ENCODE data around the gene C20orf202.

Gene C20orf202

GRCh38 chr20:1189827-1190226, 13.4 kb upstream of the C20orf202 start:
- H3K27ac ChIP-seq (ENCODE audit: low read length) = no peak overlapping the region
- no peak overlapping the region for H2AFZ ChIP-seq (ENCODE audit: low read depth, low read length)
- no peak overlapping the region for H3K4me2 ChIP-seq (ENCODE audit: insufficient read depth, low read length)
- H3K4me3 ChIP-seq (ENCODE audit: low read depth in 1 of 2, low read length in 2 of 2) = no peak overlapping the region
- no peaks in the 10 kb centered on the region; the same call in 1 of the 2 replicates for H4K20me1 ChIP-seq (ENCODE audit: insufficient read depth, low read length)
- H3K4me1 ChIP-seq (ENCODE audit: insufficient read depth, low read length) = no peaks in the 10 kb centered on the region
- TF ChIP-seq CTCF (IDR thresholded peaks at IDR 0.05; ENCODE audit: borderline replicate concordance, extremely low read depth, low read length, poor library complexity, severe bottlenecking) (no peak), EZH2 (IDR thresholded peaks at IDR 0.05; ENCODE audit: borderline replicate concordance, low read depth, low read length, severe bottlenecking) (no peak)
- no peaks in the 10 kb centered on the region for H3K9me3 ChIP-seq (ENCODE audit: insufficient read depth, low read length, severe bottlenecking)
- DNase-seq (no peak), ATAC-seq (ENCODE audit: insufficient read depth, low read depth) (no peak)
- H3K79me2 ChIP-seq (ENCODE audit: insufficient read depth, low read length) = no peaks in the 10 kb centered on the region
- no peaks in the 10 kb centered on the region for H3K27me3 ChIP-seq (ENCODE audit: insufficient read depth, low read length, poor library complexity)
- no peak overlapping the region for H3K9ac ChIP-seq (ENCODE audit: low read depth, low read length)
- no peaks in the 10 kb centered on the region for H3K36me3 ChIP-seq (ENCODE audit: insufficient read depth, low read length)

GRCh38 chr20:1190847-1191246, 12.4 kb upstream of the C20orf202 start:
- H3K79me2 ChIP-seq (ENCODE audit: insufficient read depth, low read length) = no peaks in the 10 kb centered on the region
- TF ChIP-seq EZH2 (IDR thresholded peaks at IDR 0.05; ENCODE audit: borderline replicate concordance, low read depth, low read length, severe bottlenecking) (no peak), CTCF (IDR thresholded peaks at IDR 0.05; ENCODE audit: borderline replicate concordance, extremely low read depth, low read length, poor library complexity, severe bottlenecking) (no peak)
- H4K20me1 ChIP-seq (ENCODE audit: insufficient read depth, low read length) = peaks cover 2% of the 10 kb centered on the region; the same call in 1 of the 2 replicates
- H3K36me3 ChIP-seq (ENCODE audit: insufficient read depth, low read length) = no peaks in the 10 kb centered on the region
- H3K4me3 ChIP-seq (ENCODE audit: low read depth in 1 of 2, low read length in 2 of 2) = no peak overlapping the region
- ATAC-seq (ENCODE audit: insufficient read depth, low read depth) (no peak), DNase-seq (no peak)
- H3K27ac ChIP-seq (ENCODE audit: low read length) = no peak overlapping the region
- H3K9me3 ChIP-seq (ENCODE audit: insufficient read depth, low read length, severe bottlenecking) = no peaks in the 10 kb centered on the region
- H2AFZ ChIP-seq (ENCODE audit: low read depth, low read length) = no peak overlapping the region
- no peak overlapping the region for H3K4me2 ChIP-seq (ENCODE audit: insufficient read depth, low read length)
- H3K9ac ChIP-seq (ENCODE audit: low read depth, low read length) = no peak overlapping the region
- H3K4me1 ChIP-seq (ENCODE audit: insufficient read depth, low read length) = no peaks in the 10 kb centered on the region
- no peaks in the 10 kb centered on the region for H3K27me3 ChIP-seq (ENCODE audit: insufficient read depth, low read length, poor library complexity)

GRCh38 chr20:1191299-1191698, 12.0 kb upstream of the C20orf202 start:
- TF ChIP-seq EZH2 (IDR thresholded peaks at IDR 0.05; ENCODE audit: borderline replicate concordance, low read depth, low read length, severe bottlenecking) (no peak), CTCF (IDR thresholded peaks at IDR 0.05; ENCODE audit: borderline replicate concordance, extremely low read depth, low read length, poor library complexity, severe bottlenecking) (no peak)

GRCh38 chr20:1195226-1195625, 8.0 kb upstream of the C20orf202 start:
- Histone ChIP-seq H3K4me2 (ENCODE audit: insufficient read depth, low read length) (no peak overlapping the region), H3K27ac (ENCODE audit: low read length) (no peak overlapping the region), H3K27me3 (ENCODE audit: insufficient read depth, low read length, poor library complexity) (no peaks in the 10 kb centered on the region), H3K9ac (ENCODE audit: low read depth, low read length) (no peak overlapping the region), H2AFZ (ENCODE audit: low read depth, low read length) (no peak overlapping the region), H3K79me2 (ENCODE audit: insufficient read depth, low read length) (no peaks in the 10 kb centered on the region), H3K36me3 (ENCODE audit: insufficient read depth, low read length) (no peaks in the 10 kb centered on the region), H3K9me3 (ENCODE audit: insufficient read depth, low read length, severe bottlenecking) (peaks cover 2% of the 10 kb centered on the region), H3K4me3 (ENCODE audit: low read depth in 1 of 2, low read length in 2 of 2) (no peak overlapping the region), H3K4me1 (ENCODE audit: insufficient read depth, low read length) (no peaks in the 10 kb centered on the region), H4K20me1 (ENCODE audit: insufficient read depth, low read length) (0 out of 2 replicates have a peak, but pooled peaks cover 4% of the 10 kb centered on the region)
- DNase-seq = no peak
- no peak for ATAC-seq (ENCODE audit: insufficient read depth, low read depth)
- TF ChIP-seq EZH2 (IDR thresholded peaks at IDR 0.05; ENCODE audit: borderline replicate concordance, low read depth, low read length, severe bottlenecking) (no peak), CTCF (IDR thresholded peaks at IDR 0.05; ENCODE audit: borderline replicate concordance, extremely low read depth, low read length, poor library complexity, severe bottlenecking) (no peak)

More at GRCh38 chr20:1191299-1191698, 12.0 kb upstream of the C20orf202 start:
- no peak overlapping the region for H2AFZ ChIP-seq (ENCODE audit: low read depth, low read length)
- H4K20me1 ChIP-seq (ENCODE audit: insufficient read depth, low read length) = peaks cover 4% of the 10 kb centered on the region; the same call in 1 of the 2 replicates
- no peak overlapping the region for H3K4me2 ChIP-seq (ENCODE audit: insufficient read depth, low read length)
- H3K27me3 ChIP-seq (ENCODE audit: insufficient read depth, low read length, poor library complexity) = no peaks in the 10 kb centered on the region
- no peaks in the 10 kb centered on the region for H3K4me1 ChIP-seq (ENCODE audit: insufficient read depth, low read length)
- H3K9ac ChIP-seq (ENCODE audit: low read depth, low read length) = no peak overlapping the region
- no peak for DNase-seq
- no peak overlapping the region for H3K4me3 ChIP-seq (ENCODE audit: low read depth in 1 of 2, low read length in 2 of 2)
- no peaks in the 10 kb centered on the region for H3K79me2 ChIP-seq (ENCODE audit: insufficient read depth, low read length)
- no peak overlapping the region for H3K27ac ChIP-seq (ENCODE audit: low read length)
- ATAC-seq (ENCODE audit: insufficient read depth, low read depth) = no peak
- H3K9me3 ChIP-seq (ENCODE audit: insufficient read depth, low read length, severe bottlenecking) = no peaks in the 10 kb centered on the region
- no peaks in the 10 kb centered on the region for H3K36me3 ChIP-seq (ENCODE audit: insufficient read depth, low read length)

Measured in DND-41 (cell line).